Stimulated activated CD8-positive, alpha-beta memory T cell treated with anti-CD3 and anti-CD28 coated beads, Interleukin-4, amount 100 ng/mL, for 48 hours (primary cell): ENCODE measurements around the gene RAB7B.

Experiments used
- DNase-seq: peaks from one replicate; pipeline ENCODE4 v3.0.0-alpha.2; 2020

Gene RAB7B

DNA sequence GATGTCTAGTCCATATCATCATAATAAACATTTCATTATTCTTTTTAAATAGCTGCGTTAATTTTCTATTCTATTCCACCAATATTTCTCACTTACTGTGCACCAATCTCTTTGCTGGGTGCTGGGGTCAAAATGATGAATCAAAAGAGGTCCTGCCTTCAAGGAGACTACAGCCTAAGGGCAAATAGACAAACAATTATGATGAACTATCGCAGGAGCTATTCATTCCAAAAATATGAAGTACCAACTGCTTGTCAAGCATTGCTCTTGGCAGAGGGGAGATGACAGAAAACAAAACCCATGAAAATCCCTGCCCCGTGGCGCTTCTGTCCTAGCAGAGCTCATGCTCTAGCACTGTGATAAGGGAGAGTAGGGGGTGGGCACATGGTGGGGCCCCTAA is 31.1 kb downstream of the RAB7B start:
- DNase-seq = no peak

DNA sequence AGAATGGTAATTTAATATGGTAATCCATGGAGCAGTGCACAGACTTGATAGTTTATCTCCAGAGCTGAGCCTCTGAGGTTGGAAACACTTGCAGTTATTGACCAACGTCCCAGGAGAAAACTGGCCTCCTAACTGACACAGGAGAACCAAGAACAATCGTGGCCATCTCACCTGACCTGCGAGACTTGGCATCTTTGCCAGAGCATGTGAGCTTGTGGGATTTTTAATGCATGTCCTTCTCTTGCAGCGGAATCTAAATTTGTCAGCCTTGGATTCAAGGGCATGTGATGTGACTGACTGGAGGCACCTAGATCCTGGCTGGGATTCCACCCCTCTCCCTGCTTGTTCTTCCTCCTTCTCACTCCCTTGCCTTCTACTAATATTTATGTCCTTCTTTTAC is 32.1 kb downstream of the RAB7B start:
- DNase-seq = no peak

DNA sequence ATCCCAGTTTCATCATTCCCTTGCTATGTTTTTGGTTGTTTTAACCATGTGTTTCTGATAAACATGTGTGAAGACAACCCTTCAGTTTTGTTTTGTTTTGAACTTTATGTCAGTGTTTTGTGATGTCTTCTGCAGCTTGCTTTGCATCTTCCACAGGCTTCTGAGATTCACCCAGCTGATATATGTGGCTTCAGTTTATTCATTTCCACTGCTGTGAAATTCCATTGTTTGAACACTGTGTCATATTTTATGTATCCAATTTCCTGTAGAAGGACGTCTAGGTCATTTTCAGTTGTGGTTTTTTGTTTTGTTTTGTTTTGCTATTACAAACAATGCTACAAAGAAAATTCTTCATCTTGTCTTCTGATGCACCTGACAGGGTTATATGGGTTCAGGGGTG is 32.7 kb downstream of the RAB7B start:
- no peak for DNase-seq

DNA sequence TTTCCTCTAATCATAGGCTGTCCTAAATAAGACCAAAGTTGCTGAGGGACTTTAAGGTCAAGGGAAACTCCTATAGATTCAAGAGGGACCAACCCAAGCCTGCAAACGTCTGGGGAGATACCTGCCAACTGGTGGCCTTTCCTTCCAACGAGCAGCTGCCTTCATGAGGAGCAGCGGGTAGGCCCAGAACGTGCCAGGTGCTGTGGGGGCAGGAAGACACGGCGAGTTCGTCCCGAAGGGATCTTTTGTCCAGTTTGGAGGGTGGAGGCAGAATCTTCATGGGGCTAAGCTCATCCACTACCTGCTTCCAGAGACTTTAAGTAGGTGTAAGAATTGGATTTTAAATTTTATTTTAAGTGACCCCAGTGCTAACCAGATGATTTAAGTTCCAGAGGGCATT is 34.0 kb downstream of the RAB7B start:
- no peak for DNase-seq

DNA sequence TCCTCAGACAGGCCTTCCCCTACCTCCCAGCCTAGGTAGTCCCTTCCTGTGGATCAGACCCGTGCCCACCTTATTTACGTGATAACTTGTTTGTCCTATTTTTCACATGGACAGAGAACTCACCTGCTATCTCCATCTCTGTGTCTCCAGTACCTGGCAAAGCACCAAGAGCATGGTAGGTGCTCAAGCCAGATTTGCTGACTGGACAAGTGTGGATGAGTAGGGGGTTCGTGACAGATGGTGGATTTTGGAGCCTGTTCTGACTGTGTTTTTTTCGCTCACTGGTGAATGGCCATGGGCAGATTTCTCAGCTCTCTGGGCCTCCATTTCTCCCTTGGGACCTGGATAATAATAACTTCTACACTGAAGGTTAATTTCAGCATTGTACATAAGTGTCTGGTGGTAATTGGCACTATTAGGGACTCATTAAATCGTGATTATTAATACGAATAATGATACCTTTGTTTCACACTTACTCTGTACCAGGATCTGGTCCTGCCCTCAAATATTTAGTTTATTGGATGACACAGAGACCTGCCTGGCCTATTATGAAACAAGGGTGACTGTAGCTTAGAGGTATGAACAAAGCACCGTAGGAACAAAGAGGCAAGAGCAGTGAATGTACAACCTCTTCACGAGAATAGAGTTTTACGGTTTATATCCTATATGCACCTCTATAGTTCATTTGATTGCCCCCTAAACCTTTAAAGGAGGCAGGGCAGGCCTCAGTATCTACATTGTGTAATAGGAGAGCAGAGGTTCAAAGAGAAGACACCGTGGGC is 35.5 kb downstream of the RAB7B start:
- no peak for DNase-seq

DNA sequence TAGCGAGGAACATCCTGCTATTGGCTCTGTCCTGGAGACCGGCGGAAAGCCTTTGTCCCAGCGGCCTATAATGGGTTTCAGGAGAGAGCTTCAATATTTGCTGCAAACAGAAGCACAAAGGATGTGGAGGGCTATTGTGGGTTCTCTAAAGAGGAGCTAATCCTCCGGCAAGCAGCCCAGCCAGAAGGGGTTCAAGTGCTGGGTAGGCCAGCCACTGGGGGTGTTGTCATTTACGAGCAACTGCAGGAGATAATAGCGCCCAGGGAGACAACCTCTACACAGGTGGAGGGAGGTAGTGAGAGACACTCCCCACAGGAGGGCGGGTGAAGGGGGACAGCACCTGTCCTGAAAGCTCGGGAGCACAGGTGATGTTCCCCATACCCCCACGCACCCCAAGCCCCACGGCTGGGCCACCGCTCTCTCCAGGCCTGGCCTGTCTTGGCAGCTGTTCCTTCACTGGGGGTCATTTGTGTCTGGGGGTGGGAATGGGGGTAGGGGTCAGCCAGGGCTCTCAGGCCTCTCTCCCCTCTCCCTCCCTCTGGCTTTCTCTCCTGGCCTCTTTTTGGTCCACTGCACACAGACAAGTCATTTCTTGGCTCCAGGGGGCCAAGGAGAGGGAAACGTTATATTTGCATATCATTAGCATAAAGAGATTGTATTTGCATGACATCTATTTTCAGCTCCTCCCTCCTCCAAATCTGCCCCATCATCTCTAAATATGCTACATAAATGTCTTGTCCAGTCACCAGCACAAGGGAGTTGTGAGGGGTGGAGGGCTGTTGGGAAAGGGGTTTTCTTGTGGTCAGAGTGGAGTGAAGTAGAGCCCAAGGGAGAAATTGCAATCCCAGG is 37.9 kb downstream of the RAB7B start:
- DNase-seq = no peak

DNA sequence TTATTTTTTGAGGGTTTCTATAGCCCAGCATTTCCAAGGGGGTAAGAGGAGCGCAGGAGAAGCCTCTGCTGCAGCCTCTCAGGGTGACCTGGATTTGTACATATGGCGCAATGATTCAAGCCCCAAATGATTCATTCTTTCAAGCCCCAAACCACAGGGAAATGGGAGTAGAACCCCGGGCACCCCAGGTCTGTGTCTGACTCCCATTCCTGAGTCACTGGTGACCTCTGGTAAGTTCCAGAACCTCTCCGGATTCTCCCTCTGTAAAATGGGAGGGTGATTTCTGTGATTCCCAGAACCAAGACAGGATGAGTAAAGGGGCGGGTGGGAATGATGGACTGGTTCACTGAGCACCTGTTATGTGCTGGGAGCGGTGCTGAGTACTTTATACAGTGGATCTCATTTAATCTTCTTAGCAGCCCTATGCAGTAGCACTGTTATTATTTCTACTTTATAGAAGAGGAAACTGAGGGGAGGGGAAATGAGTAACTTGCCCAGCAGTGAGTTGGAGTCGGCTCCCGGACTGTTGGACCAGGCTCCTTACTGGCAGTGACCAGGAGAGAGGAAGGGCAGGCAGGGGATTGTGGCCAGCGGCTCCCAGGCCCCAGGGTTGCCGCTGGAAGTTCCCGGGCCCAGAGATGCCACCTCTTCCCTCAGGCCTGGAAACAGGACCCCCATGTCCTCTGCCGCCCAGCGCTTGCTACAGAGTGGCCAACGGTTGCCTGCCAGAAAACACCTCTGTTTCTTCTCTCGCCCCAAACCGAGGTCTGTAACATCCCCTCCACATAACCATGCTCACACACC is 39.6 kb downstream of the RAB7B start:
- DNase-seq = no peak

DNA sequence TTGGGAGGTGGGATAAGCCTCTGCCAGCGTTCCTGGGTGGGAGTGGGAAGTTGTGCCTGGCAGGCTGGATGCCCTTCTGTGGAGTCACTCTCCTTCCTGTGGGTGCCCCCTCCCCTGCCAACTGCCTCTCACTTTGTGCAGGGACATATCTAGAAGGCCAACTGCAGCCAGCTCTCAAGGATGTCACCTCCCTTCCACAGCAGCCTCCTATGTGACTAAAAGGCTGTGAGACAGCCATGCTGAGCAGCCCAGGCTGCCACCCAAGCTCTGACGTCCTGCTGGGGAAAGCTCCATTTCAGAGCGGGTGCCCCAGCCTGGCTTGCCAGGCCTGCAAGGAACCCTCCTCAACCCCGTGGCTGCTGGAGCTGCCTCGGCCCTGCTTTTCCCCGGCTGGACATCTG is 40.4 kb downstream of the RAB7B start:
- DNase-seq = no peak

DNA sequence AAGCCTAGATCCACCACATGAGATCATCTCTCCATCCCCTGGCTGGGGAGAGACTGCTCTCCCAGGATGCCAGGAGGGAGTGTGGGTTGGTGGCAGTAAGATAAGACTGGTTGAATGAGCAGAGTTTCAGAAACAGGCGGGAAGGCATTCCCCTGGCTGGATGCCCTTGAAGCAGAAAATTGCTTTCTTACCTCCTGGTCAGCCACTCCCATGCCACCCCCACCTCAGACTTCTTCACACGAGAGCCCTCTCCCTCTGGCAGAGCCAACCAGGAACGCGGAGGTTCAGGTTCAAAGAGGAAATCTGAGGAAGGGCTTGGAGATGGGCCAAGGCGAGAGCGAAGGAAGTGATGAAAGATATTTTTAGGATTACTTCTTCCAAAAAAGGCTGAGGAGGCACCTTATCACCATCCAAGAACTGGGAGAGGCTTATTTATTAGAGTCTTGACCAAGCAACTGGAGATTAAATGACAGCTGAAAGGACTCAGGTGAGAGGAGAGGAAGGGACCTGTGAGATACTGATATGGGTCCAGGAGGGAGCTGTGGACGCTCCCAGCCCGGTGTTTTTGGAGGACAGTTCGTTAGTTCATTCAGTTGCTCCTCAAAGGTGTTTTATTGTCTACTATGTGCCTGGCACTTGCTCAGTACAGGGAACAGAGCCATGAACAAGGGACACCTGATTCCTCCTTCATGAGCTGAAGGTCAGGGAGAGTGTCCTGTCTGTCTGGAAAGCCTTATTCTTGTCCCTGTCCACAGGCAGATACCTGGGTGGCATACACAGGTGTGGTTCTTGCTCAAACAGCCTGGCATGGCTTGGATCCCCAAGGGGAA is 41.0 kb downstream of the RAB7B start:
- no peak for DNase-seq

DNA sequence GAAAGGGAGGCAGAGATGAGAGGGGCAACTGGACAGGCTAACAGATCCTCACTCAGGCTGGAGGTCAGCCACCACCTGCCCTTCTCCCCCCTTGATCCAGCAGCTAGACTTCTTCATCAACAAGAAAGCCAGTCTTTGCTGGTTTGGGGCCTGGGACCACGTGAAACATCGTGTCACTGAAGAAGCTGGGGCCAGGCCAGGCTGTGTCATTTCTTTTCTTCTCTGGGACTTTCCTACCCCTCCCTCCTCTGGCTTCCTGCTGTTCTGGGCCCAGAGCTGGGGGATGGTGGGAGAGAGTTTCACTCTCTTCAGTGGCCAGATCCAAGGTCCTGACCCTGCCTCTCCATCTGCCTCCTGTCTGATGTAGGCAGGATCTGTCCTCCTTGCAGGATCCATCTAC is 41.8 kb downstream of the RAB7B start:
- peak; percentile 31 for DNase-seq

DNA sequence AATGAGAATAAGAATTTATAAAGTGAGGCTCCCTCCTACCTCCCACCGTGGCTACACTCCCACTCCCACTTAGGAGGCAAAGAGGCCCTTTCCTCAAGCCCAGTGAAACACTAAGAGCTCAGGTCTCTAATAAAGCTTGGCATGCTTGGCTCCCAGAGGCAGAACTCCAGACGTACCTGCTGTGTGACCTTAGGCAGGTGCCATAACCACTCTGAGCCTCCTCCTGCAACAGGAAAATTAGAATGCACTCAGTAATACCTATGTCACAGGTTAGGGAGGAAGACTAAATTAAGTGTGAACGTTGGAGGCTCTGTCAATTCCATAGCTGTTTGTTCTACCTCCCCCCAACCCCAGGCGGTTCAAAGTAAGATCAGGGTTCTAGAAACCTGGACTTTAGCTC is 43.4 kb downstream of the RAB7B start:
- no peak for DNase-seq

DNA sequence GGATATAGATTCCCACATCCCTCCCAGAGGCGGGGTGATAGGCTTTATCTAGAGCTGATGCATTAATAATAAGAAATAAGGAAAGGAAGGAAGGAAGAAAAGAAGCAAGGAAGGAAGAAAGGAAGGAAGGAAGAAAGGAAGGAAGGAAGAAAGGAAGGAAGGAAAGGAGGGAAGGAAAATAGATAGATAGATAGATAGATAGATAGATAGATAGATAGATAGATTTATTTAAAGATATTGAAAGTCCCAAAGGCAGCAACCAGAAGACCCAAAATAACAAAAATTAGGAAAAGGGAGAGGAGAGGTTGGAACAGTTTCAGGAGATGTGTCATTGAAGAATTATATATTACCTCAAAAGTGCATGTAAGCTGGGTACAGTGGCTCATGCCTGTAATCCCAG is 47.7 kb downstream of the RAB7B start:
- DNase-seq = no peak

DNA sequence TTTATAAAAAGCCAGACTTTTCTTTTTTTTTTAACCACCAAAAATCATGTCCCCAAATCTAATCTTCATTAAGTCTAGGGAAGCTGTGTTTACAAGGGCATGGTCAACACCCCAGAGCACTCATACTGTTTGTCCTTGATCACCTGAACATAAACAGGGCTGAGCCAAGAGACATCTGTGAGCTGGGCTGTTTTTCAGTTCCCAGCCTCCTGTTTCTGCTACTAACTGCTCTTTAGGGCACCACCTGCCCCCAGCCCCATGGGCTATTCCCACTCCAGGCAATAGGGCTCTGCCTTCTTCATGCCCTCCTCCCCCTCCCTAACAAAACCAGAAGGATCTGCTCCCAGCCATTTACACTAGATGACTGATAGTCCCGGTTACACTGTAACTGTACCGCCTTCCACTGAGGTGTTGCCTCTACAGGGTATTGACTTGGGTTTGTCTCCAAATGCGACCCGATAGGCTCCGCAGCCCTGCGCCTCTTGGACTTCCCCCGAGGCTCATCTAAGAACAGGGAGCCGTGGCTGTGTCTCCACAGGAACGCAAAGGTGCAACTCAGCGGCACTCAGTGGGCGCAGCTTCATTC is 48.3 kb downstream of the RAB7B start:
- no peak for DNase-seq

DNA sequence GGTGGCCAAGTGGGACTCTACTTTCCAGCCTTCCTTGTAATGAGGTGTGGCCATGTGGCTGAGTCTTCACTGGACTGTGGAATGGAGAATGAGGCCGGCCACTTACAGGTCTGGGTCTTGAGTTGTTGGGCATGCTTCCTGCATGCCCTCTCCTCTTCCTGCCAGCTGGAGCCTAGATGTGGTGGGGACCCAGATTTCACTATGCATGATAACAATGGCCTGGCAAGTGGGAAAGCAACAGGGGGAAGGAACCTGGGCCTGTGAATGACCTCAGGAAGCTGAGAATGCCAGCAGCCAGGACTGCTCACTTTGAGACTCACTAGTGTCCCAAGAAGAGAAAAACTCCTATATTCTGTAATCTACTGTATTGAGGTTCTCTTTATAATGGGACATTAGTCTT is 51.4 kb downstream of the RAB7B start:
- no peak for DNase-seq

DNA sequence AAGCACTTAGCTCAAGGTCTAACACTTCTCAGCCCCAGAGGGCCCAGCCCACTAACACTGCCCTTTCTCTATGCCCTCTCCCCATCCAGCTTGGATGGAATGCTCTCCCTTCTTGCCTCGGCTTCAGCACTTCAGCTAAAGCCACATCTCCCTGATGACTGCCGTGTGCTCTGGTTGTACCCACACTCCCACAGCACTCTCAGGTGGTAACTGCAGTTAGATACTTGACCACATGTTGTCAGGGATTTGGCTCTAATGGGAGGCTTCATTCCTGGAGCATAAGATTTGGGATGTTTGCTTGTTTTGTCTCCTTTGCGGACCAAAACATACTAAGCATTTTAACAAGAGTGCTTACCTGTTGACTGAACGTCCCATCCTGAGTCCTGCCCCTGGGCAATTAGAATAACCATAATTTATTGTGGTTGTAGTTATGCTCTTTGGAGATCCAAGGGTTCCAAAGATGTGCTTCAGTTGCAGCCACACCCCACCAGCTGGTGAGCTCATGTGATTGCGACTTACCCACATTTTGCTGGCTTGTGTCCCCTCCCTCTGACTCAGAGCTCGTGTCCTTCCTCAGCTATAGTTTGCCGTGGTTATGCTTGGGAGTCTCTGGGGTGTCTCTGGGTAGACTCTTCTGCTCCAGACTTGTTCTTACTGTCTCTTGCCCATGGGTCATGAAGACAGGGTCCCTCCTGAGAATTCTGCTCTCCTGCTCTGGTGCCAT is 52.2 kb downstream of the RAB7B start:
- no peak for DNase-seq

DNA sequence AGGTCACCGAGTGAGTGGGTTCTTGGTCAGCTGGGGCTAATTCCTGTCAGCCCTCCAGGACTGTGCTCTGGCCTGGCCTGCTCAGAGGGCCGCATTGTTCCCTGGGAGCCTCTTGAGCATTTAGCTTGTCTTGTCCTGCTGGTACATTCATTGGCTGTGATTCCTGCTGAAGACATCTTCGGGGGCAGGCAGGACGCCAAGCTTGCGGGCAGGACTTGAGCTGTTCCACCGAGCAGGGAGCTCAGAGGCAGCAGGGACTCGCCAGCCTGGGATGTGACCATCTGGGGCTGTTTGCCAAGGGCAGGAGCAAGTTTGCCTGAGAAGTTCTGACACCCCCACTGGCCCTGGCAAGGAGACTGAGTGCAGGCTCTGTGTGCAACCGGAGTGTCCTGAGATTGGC is 52.9 kb downstream of the RAB7B start:
- DNase-seq = no peak

DNA sequence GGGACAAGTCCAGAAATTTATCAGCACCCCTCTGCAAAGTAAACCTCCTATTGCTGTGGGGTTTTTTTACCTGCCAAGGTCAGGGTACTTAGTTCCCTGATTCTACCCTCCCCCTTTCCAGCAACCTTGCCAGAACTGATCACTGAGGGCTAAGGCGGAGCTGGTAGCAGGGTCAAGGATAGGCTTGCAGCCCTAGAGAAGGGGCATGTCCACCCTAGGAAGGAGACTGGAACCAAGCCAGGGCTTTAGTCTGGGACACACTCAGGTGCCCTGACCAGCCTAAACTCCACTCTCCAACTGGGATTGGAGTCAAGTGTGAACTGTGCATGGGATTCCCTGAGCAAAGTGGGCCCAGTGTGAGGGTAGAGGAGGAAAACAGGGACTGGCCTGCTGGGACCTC is 53.4 kb downstream of the RAB7B start:
- no peak for DNase-seq

DNA sequence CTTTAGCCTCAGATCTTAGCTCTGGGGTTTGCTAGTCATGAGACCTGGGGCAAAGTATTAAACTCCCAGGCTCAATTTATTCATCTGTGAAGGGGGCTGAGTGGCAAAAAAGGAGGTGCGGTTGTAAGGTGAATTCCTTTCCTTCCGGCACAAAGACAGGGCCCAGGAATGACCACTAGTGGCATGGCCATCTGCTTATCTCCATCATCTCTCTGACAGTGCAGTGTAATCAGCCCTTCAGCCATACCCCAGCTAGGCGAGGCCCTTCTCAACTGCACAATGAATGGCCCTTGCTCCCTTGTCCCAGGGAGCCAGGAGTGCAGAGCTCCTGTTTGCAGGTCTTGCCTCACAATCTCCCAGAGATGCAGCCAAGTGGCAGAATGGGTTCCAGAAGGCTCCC is 54.3 kb downstream of the RAB7B start:
- DNase-seq = no peak

DNA sequence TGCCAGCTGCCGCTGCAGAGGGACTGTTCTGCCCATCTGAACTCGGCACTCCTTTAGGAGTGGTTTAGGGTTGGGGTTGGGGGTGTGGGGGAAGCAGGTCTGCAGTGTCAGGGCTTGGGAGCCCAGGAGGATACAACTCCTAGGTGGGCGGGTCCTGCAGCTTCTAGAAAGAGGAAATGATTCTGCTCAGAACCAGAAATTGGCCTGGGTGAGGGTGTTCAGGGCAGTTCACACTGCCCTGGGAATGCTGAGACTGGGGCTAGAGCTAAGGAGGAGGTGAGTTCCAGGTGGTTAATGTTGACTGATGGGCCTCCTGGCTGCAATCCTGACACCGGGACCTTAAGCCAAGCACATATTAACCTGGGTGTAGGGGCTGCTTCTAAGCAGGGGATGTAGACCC is 55.2 kb downstream of the RAB7B start:
- DNase-seq = no peak

DNA sequence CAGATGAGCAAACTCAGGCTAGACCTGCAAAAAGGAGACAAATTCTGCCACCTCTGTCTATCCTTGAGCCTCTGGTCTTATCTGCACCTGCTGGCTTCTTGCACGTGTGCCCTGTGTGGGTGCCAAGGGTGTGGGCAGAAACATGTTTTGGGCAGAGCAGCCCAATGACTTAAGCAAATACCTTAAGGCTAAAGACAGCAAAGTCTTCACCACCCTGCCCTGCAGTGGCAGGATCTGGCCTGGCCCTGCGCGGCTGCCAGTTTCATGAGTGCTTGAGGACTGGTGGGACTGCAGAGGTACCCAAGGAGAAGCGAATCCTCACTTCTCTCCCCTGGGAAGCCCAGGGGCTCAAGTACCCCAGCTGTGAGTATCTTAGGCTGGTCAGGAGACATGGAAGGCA is 56.2 kb downstream of the RAB7B start:
- DNase-seq = no peak

DNA sequence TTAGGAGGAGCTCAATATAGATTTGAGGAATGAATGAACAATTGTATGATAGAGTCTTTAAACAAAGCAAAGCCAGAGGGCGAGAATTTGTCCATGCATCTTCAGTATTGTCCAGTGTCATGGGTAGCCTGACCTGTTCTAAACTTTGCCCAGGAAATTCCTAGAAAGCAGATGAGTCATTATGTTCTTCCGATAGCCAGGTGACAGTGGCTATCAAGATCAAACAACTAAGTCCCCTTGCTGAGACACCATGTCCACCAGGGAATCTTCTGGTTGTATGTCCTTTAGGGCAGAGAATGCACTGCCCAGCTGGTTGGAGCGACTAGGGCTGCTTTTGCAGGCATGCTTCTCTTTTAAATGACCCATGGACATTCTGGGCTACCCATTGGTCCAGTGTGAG is 58.1 kb downstream of the RAB7B start:
- no peak for DNase-seq

DNA sequence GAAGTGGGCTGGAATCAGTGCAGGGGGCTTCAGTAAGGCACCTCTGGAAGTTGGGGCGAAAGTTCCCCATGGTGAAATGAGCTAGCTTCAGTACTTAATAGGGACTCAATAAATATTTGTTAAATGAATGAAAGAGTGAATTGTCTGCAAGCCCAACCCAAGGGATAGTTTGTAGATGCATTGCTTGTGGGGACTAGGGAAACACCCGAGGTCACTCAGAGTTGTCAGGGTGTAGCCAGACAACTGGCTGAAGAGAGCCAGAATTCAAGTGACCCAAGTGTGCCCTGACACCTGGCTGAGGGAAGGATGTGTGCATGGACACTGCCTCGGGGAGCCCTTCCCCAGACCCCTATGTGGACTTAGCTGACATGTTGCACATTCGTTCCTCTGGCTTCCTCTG is 58.7 kb downstream of the RAB7B start:
- no peak for DNase-seq
